AG09309 (cell line): ENCODE measurements around the gene ITPR1.

ENCODE experiments used
- DNase-seq: peaks from one replicate; pipeline ENCODE4 v3.0.0-alpha.2; 2010; ENCODE audit warnings: low read depth
- H3K4me3 ChIP-seq: 2 replicates; pipeline ENCODE4 v1.5.1; 2011; ENCODE audit warnings: mild to moderate bottlenecking, low read depth, low read length, moderate library complexity; ENCODE audit not compliant: control insufficient read depth
- CTCF ChIP-seq: IDR thresholded peaks from 2 replicates; pipeline ENCODE4 v1.5.1; 2011; ENCODE audit warnings: mild to moderate bottlenecking, low read depth, low read length, inconsistent platforms; ENCODE audit not compliant: insufficient read depth, control insufficient read depth; ENCODE audit errors: missing control alignments

ITPR1 gene

GRCh38 chr3:4726549-4726948 is 233.4 kb downstream of the ITPR1 start:
- H3K4me3 ChIP-seq, result no peak overlapping the region
- DNase-seq, result no peak
- no peak for TF ChIP-seq CTCF

DNA sequence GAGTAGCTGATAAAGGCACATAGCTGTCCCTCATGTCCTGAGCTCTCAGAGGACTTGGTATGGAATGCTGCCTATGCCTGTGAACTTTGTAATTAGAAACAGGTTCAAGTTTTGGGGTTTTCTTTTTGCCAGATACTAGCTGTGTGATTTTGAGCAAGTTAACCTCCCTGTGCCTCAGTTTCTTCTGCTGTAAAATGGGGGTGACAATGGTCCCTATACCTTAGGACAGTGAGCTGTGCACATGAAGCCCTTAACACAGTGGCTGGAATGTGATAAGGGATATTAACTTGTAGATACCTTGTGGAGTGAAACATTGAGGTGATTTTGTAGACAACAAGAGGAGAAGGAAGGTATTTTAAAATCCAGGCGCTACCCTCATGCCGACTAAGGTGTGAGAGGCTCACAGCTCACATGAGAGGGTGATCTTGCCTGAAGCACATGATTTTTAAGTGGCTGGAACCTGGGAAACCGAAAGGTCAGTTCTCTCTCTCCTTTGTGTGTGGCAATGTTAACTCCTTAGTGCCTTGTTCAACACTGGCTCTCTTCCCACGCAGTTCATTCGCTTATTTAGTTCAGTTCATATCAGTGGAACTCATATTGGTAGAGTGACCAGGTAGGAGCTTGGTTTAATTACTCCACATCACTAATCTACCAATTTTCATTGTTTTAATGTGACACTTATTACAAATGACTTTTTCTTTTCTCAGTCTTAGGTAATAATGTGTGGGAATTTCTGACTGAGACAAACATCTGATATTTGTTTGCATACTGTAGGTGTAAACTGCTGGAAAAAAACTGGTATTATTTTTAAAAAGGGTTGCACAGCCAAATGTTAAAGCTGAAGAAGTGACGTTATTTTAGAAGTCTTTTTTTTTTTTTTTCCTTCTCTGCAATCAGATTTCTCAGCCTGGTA is 236.2 kb downstream of the ITPR1 start:
- H3K4me3 ChIP-seq, result no peak overlapping the region

GRCh38 chr3:4730719-4731118 is 237.6 kb downstream of the ITPR1 start:
- H3K4me3 ChIP-seq, result no peak overlapping the region
- no peak for TF ChIP-seq CTCF
- no peak for DNase-seq

More for the DNA sequence above, 236.2 kb downstream of the ITPR1 start:
- no peak for TF ChIP-seq CTCF
- DNase-seq, result no peak

DNA sequence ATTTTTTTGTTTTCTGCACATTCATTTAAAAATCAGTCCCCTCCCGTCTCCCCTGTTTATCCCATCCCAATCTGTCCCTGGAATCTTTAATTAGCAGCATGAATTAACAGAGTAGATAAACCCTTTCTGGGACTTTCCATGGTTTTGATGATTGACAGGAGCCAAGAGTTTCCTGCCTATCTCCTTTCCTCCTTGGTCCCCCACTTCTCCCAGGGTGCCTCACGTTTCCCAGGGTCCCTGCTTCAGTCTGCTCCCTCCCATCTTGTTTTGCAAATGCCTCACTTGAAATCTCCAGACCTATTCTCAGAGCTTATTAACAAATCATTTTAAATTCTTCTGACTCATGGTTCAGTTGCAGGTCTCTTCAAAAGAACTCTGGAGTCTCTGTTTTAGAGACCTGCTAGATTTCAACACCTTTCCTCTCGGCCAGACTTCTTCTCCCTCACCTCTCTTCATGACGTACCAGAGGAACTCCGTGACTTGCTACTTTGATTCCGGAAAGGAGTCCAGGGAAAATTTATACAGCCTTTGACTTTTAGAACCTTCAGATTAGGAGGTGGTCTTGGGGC is 238.5 kb downstream of the ITPR1 start:
- no peak for TF ChIP-seq CTCF
- H3K4me3 ChIP-seq, result no peak overlapping the region
- no peak for DNase-seq

GRCh38 chr3:4732925-4733324 is 239.8 kb downstream of the ITPR1 start:
- TF ChIP-seq CTCF, result no peak
- DNase-seq, result no peak
- H3K4me3 ChIP-seq, result no peak overlapping the region

GRCh38 chr3:4734454-4734853 is 241.3 kb downstream of the ITPR1 start:
- no peak for TF ChIP-seq CTCF
- DNase-seq, result no peak
- no peak overlapping the region for H3K4me3 ChIP-seq
